T-helper 1 cell treated with Interleukin-12 subunit alpha and Interleukin-12 subunit beta and Interleukin-4 antibody, amounts not matched to agents 30 μg/mL and 1 μg/mL, for 36 hours (primary cell): ENCODE results near the gene PRKCQ.
"Not testable (repeated sequence)": the region's sequence is repeated elsewhere in the genome, so short reads cannot be mapped to it uniquely, and the experiment has no call there.

ENCODE experiments used
- H3K27ac Mint-ChIP-seq: one replicate; pipeline ENCODE4 v1.8.0; 2021; ENCODE audit warnings: mild to moderate bottlenecking, mixed read lengths
- H3K27me3 Mint-ChIP-seq: one replicate; pipeline ENCODE4 v1.8.0; 2021; ENCODE audit warnings: low read depth, mixed read lengths
- H3K36me3 Mint-ChIP-seq: one replicate; pipeline ENCODE4 v1.8.0; 2021; ENCODE audit warnings: low read depth, mixed read lengths
- H3K4me1 Mint-ChIP-seq: one replicate; pipeline ENCODE4 v1.8.0; 2021; ENCODE audit warnings: low read depth, mixed read lengths
- H3K4me3 Mint-ChIP-seq: one replicate; pipeline ENCODE4 v1.8.0; 2021; ENCODE audit warnings: mild to moderate bottlenecking, moderate library complexity, mixed read lengths
- H3K9me3 Mint-ChIP-seq: one replicate; pipeline ENCODE4 v1.8.0; 2021; ENCODE audit warnings: mixed read lengths

PRKCQ gene

GRCh38 chr10:6586501-6586900, 6.4 kb upstream of the PRKCQ start:
- H3K36me3 Mint-ChIP-seq, result peaks cover 74% of the 10 kb centered on the region
- peak overlapping the region; percentile 82 for H3K27ac Mint-ChIP-seq
- H3K4me3 Mint-ChIP-seq, result peak overlapping the region; percentile 94
- no peaks in the 10 kb centered on the region for H3K9me3 Mint-ChIP-seq
- peaks cover 79% of the 10 kb centered on the region for H3K4me1 Mint-ChIP-seq
- H3K27me3 Mint-ChIP-seq, result no peaks in the 10 kb centered on the region

- peaks cover 54% of the 10 kb centered on the region for H3K4me1 Mint-ChIP-seq
- peak overlapping the region; percentile 96 for H3K27ac Mint-ChIP-seq
- H3K9me3 Mint-ChIP-seq, result no peaks in the 10 kb centered on the region
- H3K36me3 Mint-ChIP-seq, result peaks cover 57% of the 10 kb centered on the region
- no peaks in the 10 kb centered on the region for H3K27me3 Mint-ChIP-seq
- peak overlapping the region; percentile 94 for H3K4me3 Mint-ChIP-seq
These were observed 3.4 kb upstream of the PRKCQ start for GRCh38 chr10:6583447-6583846.

GRCh38 chr10:6582913-6583312, 2.8 kb upstream of the PRKCQ start:
- H3K36me3 Mint-ChIP-seq, result peaks cover 60% of the 10 kb centered on the region
- H3K9me3 Mint-ChIP-seq, H3K27me3 Mint-ChIP-seq: not testable (repeated sequence)
- peak overlapping the region; percentile 94 for H3K4me3 Mint-ChIP-seq
- peaks cover 53% of the 10 kb centered on the region for H3K4me1 Mint-ChIP-seq
- H3K27ac Mint-ChIP-seq, result peak overlapping the region; percentile 96

GRCh38 chr10:6582298-6582697, 2.2 kb upstream of the PRKCQ start:
- Mint-ChIP-seq H3K4me3 (peak overlapping the region; percentile 94), H3K27me3 (no peaks in the 10 kb centered on the region), H3K27ac (peak overlapping the region; percentile 96), H3K36me3 (peaks cover 61% of the 10 kb centered on the region), H3K9me3 (no peaks in the 10 kb centered on the region), H3K4me1 (peaks cover 54% of the 10 kb centered on the region)

- Mint-ChIP-seq H3K4me1 (peaks cover 55% of the 10 kb centered on the region), H3K27ac (peak overlapping the region; percentile 96), H3K36me3 (peaks cover 62% of the 10 kb centered on the region), H3K27me3 (no peaks in the 10 kb centered on the region), H3K4me3 (peak overlapping the region; percentile 94), H3K9me3 (no peaks in the 10 kb centered on the region)
These were observed 1.7 kb upstream of the PRKCQ start for GRCh38 chr10:6581778-6582228.

- Mint-ChIP-seq H3K36me3 (peaks cover 59% of the 10 kb centered on the region), H3K4me3 (peak overlapping the region; percentile 94), H3K27ac (peak overlapping the region; percentile 96), H3K4me1 (peaks cover 55% of the 10 kb centered on the region)
- H3K9me3 Mint-ChIP-seq, H3K27me3 Mint-ChIP-seq: not testable (repeated sequence)
These were observed 1.1 kb upstream of the PRKCQ start for GRCh38 chr10:6581223-6581622.

GRCh38 chr10:6580279-6581029, 378 bp upstream of the PRKCQ start:
- Mint-ChIP-seq H3K4me3 (peak overlapping the region; percentile 94), H3K4me1 (peaks cover 52% of the 10 kb centered on the region), H3K36me3 (peaks cover 52% of the 10 kb centered on the region), H3K27ac (peak overlapping the region; percentile 96), H3K9me3 (no peaks in the 10 kb centered on the region), H3K27me3 (no peaks in the 10 kb centered on the region)

GRCh38 chr10:6579183-6579903, 733 bp downstream of the PRKCQ start:
- Mint-ChIP-seq H3K9me3 (no peaks in the 10 kb centered on the region), H3K4me1 (peaks cover 54% of the 10 kb centered on the region), H3K27me3 (no peaks in the 10 kb centered on the region), H3K36me3 (peaks cover 47% of the 10 kb centered on the region), H3K4me3 (peak overlapping the region; percentile 87), H3K27ac (peak overlapping the region; percentile 87)

GRCh38 chr10:6578795-6579182, 1.3 kb downstream of the PRKCQ start:
- no peaks in the 10 kb centered on the region for H3K9me3 Mint-ChIP-seq
- peaks cover 42% of the 10 kb centered on the region for H3K36me3 Mint-ChIP-seq
- no peaks in the 10 kb centered on the region for H3K27me3 Mint-ChIP-seq
- H3K4me3 Mint-ChIP-seq, result peak overlapping the region; percentile 87
- H3K27ac Mint-ChIP-seq, result peak overlapping the region; percentile 87
- H3K4me1 Mint-ChIP-seq, result peaks cover 55% of the 10 kb centered on the region

GRCh38 chr10:6578251-6578771, 1.8 kb downstream of the PRKCQ start:
- Mint-ChIP-seq H3K9me3 (no peaks in the 10 kb centered on the region), H3K4me1 (peaks cover 55% of the 10 kb centered on the region), H3K27ac (peak overlapping the region; percentile 87), H3K27me3 (no peaks in the 10 kb centered on the region), H3K4me3 (peak overlapping the region; percentile 87), H3K36me3 (peaks cover 42% of the 10 kb centered on the region)

- peaks cover 57% of the 10 kb centered on the region for H3K4me1 Mint-ChIP-seq
- peak overlapping the region; percentile 73 for H3K27ac Mint-ChIP-seq
- H3K4me3 Mint-ChIP-seq, result peak overlapping the region; percentile 80
- peaks cover 41% of the 10 kb centered on the region for H3K36me3 Mint-ChIP-seq
- H3K9me3 Mint-ChIP-seq, result no peaks in the 10 kb centered on the region
- H3K27me3 Mint-ChIP-seq, result no peaks in the 10 kb centered on the region
These were observed 3.8 kb downstream of the PRKCQ start for GRCh38 chr10:6576326-6576725.

GRCh38 chr10:6574664-6575176, 5.4 kb downstream of the PRKCQ start:
- Mint-ChIP-seq H3K27ac (no peak overlapping the region), H3K4me3 (peak overlapping the region; percentile 38)

GRCh38 chr10:6570893-6571292, 9.2 kb downstream of the PRKCQ start:
- Mint-ChIP-seq H3K27me3 (no peaks in the 10 kb centered on the region), H3K36me3 (peaks cover 53% of the 10 kb centered on the region), H3K4me1 (peaks cover 67% of the 10 kb centered on the region), H3K4me3 (no peak overlapping the region), H3K27ac (no peak overlapping the region), H3K9me3 (no peaks in the 10 kb centered on the region)

More at GRCh38 chr10:6574664-6575176, 5.4 kb downstream of the PRKCQ start:
- Mint-ChIP-seq H3K9me3 (no peaks in the 10 kb centered on the region), H3K36me3 (peaks cover 49% of the 10 kb centered on the region), H3K4me1 (peaks cover 68% of the 10 kb centered on the region), H3K27me3 (no peaks in the 10 kb centered on the region)

GRCh38 chr10:6569259-6569658, 10.8 kb downstream of the PRKCQ start:
- Mint-ChIP-seq H3K4me3 (no peak overlapping the region), H3K36me3 (peaks cover 49% of the 10 kb centered on the region), H3K27ac (no peak overlapping the region), H3K4me1 (peaks cover 64% of the 10 kb centered on the region), H3K27me3 (no peaks in the 10 kb centered on the region), H3K9me3 (no peaks in the 10 kb centered on the region)
